Peyer's patch (tissue), 4 donors: ENCODE measurements around the gene TMEM140.

Source experiments
- CTCF ChIP-seq, 6 experiments: fragments of 450-650 bp in 4 of 6; fragments of 200-600 bp in 2 of 6; sonication (generic) in 1 of 6; IDR thresholded peaks; one replicate each; pipeline ENCODE4 v1.5.1; 2017 to 2019; ENCODE audit warnings: antibody characterized with exemption in 6 of 6, mild to moderate bottlenecking in 3 of 6, moderate library complexity in 1 of 6
- POLR2A ChIP-seq, 2 donors: fragments of 450-650 bp; IDR thresholded peaks; one replicate each; pipeline ENCODE4 v1.5.1; 2017; ENCODE audit warnings: antibody characterized with exemption in 2 of 2, mild to moderate bottlenecking in 2 of 2, moderate library complexity in 2 of 2

- no peak for TF ChIP-seq CTCF (IDR thresholded peaks at IDR 0.05)
- TF ChIP-seq POLR2A (IDR thresholded peaks at IDR 0.05) = no peak
Observed at GRCh38 chr7:135152442-135152841, 4.6 kb downstream of the TMEM140 start.
